Muscle layer of duodenum (tissue), 2 donors: ENCODE results near the gene TAS2R50.

ENCODE experiments used
- H3K27ac ChIP-seq: one replicate; pipeline ENCODE4 v1.7.0; 2013; ENCODE audit warnings: mild to moderate bottlenecking, low read length
- H3K27me3 ChIP-seq: one replicate; pipeline ENCODE4 v1.7.0; 2013; ENCODE audit warnings: low read depth, mild to moderate bottlenecking, control low read depth, low read length
- H3K36me3 ChIP-seq, 2 donors: one replicate each; pipeline ENCODE4 v1.7.0; 2013; ENCODE audit warnings: low read length in 2 of 2, control low read depth in 1 of 2, mild to moderate bottlenecking in 1 of 2; ENCODE audit not compliant: insufficient read depth in 2 of 2, control insufficient read depth in 1 of 2
- H3K4me1 ChIP-seq, 2 donors: one replicate each; pipeline ENCODE4 v1.7.0; 2013; ENCODE audit warnings: low read length in 2 of 2, mild to moderate bottlenecking in 2 of 2, control low read depth in 1 of 2, moderate library complexity in 1 of 2; ENCODE audit not compliant: insufficient read depth in 2 of 2, control insufficient read depth in 1 of 2
- H3K4me3 ChIP-seq, 2 donors: one replicate each; pipeline ENCODE4 v1.7.0; 2013; ENCODE audit warnings: low read length in 2 of 2, low read depth in 1 of 2, mild to moderate bottlenecking in 1 of 2
- H3K9me3 ChIP-seq, 2 donors: one replicate each; pipeline ENCODE4 v1.7.0; 2013; ENCODE audit warnings: low read length in 2 of 2, control low read depth in 1 of 2, mild to moderate bottlenecking in 1 of 2; ENCODE audit not compliant: control insufficient read depth in 1 of 2
- donor health status: healthy.

Gene TAS2R50

GRCh38 chr12:10952645-10953044 is 34.1 kb downstream of the TAS2R50 start:
- Histone ChIP-seq H3K27ac (no peak overlapping the region), H3K36me3 (no peaks in the 10 kb centered on the region), H3K27me3 (no peaks in the 10 kb centered on the region), H3K9me3 (no peaks in the 10 kb centered on the region), H3K4me3 (no peak overlapping the region), H3K4me1 (no peaks in the 10 kb centered on the region)

GRCh38 chr12:10943167-10943566 is 43.5 kb downstream of the TAS2R50 start:
- H3K4me1 ChIP-seq = no peaks in the 10 kb centered on the region
- no peaks in the 10 kb centered on the region for H3K9me3 ChIP-seq
- no peaks in the 10 kb centered on the region for H3K36me3 ChIP-seq
- H3K4me3 ChIP-seq = no peak overlapping the region
- H3K27me3 ChIP-seq = no peaks in the 10 kb centered on the region
- no peak overlapping the region for H3K27ac ChIP-seq

- no peaks in the 10 kb centered on the region for H3K27me3 ChIP-seq
- H3K4me3 ChIP-seq = no peak overlapping the region
- H3K9me3 ChIP-seq = no peaks in the 10 kb centered on the region
- H3K4me1 ChIP-seq = no peaks in the 10 kb centered on the region
- no peaks in the 10 kb centered on the region for H3K36me3 ChIP-seq
- H3K27ac ChIP-seq = no peak overlapping the region
Measured at GRCh38 chr12:10941916-10942607, 44.6 kb downstream of the TAS2R50 start.

- Histone ChIP-seq H3K9me3 (no peaks in the 10 kb centered on the region), H3K27me3 (no peaks in the 10 kb centered on the region), H3K36me3 (no peaks in the 10 kb centered on the region), H3K4me1 (no peaks in the 10 kb centered on the region), H3K27ac (no peak overlapping the region), H3K4me3 (no peak overlapping the region)
Measured at GRCh38 chr12:10941369-10941768, 45.3 kb downstream of the TAS2R50 start.

- Histone ChIP-seq H3K4me3 (no peak overlapping the region), H3K27ac (no peak overlapping the region), H3K36me3 (no peaks in the 10 kb centered on the region), H3K9me3 (no peaks in the 10 kb centered on the region), H3K27me3 (no peaks in the 10 kb centered on the region), H3K4me1 (no peaks in the 10 kb centered on the region)
Measured at GRCh38 chr12:10940389-10940788, 46.3 kb downstream of the TAS2R50 start.

DNA sequence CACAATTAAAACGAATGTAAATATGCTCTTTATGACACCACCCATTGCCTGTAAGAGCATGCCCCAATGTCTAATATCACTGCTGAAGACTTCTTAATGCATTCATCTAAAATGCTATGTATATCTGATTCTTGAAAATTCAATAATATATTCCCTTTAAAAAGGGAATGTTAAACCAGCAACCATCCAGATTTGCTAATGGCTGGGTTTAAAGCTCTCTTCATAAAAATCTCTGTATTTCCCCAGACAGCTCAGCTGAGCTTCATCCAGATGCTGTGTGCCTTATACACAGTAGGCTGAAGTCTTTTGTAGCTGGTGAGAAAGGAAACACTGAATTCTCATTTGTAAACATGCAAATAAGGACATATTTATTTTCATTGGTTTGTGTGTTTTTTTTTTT is 47.5 kb downstream of the TAS2R50 start, which contains the start of gene TAS2R14:
TAS2R14 (minus strand) TSS at position 101 of the 400 bp plus-strand sequence; CDS start at position 45, 56 bp downstream.
- no peaks in the 10 kb centered on the region for H3K9me3 ChIP-seq
- no peaks in the 10 kb centered on the region for H3K36me3 ChIP-seq
- H3K4me3 ChIP-seq = no peak within 1 kb of the TSS
- H3K27me3 ChIP-seq = no peaks in the 10 kb centered on the region
- no peaks in the 10 kb centered on the region for H3K4me1 ChIP-seq
- H3K27ac ChIP-seq = no peak within 1 kb of the TSS

- Histone ChIP-seq H3K27me3 (no peaks in the 10 kb centered on the region), H3K36me3 (no peaks in the 10 kb centered on the region), H3K4me1 (no peaks in the 10 kb centered on the region), H3K9me3 (no peaks in the 10 kb centered on the region), H3K27ac (no peak overlapping the region), H3K4me3 (no peak overlapping the region)
Measured at GRCh38 chr12:10936506-10936905, 50.2 kb downstream of the TAS2R50 start.
